Retinal pigment epithelial cell (primary cell): ENCODE results near the gene NT5DC2.

Experiments used
- DNase-seq: peaks from one replicate; pipeline ENCODE4 v3.0.0-alpha.2; 2010; ENCODE audit warnings: low read depth
- H3K4me3 ChIP-seq: 2 replicates; pipeline ENCODE4 v1.5.1; 2011; ENCODE audit warnings: mild to moderate bottlenecking, low read length, control low read depth, moderate library complexity
- TF ChIP-seq, protein P1 (sequence below): conservative IDR thresholded peaks from 2 replicates; pipeline ENCODE4 v1.5.1; 2011; ENCODE audit warnings: low read depth, low read length, control low read depth, inconsistent platforms

The NT5DC2 gene

DNA sequence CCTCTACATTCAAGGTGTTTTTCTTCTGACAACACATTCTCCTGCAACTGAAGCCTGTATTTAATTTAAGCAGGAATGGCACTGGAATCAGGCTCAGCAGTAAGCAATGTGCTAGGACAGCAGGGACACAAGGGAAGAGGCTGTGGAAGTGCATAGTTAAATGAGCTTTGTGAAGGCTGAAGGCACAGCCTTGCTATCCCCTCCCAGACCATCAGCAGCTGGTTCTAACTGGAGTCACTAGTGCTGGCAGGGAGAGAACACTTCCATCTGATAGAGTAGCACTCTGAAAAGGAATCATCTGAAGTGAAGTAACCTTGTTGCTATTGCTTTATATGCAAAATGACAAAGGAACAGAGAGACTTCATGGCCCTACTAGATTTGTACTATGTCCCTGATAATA lies 17.5 kb upstream of the NT5DC2 start:
- H3K4me3 ChIP-seq: no peak overlapping the region
- DNase-seq: no peak
- TF ChIP-seq, protein P1, sequence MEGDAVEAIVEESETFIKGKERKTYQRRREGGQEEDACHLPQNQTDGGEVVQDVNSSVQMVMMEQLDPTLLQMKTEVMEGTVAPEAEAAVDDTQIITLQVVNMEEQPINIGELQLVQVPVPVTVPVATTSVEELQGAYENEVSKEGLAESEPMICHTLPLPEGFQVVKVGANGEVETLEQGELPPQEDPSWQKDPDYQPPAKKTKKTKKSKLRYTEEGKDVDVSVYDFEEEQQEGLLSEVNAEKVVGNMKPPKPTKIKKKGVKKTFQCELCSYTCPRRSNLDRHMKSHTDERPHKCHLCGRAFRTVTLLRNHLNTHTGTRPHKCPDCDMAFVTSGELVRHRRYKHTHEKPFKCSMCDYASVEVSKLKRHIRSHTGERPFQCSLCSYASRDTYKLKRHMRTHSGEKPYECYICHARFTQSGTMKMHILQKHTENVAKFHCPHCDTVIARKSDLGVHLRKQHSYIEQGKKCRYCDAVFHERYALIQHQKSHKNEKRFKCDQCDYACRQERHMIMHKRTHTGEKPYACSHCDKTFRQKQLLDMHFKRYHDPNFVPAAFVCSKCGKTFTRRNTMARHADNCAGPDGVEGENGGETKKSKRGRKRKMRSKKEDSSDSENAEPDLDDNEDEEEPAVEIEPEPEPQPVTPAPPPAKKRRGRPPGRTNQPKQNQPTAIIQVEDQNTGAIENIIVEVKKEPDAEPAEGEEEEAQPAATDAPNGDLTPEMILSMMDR: no peak

DNA sequence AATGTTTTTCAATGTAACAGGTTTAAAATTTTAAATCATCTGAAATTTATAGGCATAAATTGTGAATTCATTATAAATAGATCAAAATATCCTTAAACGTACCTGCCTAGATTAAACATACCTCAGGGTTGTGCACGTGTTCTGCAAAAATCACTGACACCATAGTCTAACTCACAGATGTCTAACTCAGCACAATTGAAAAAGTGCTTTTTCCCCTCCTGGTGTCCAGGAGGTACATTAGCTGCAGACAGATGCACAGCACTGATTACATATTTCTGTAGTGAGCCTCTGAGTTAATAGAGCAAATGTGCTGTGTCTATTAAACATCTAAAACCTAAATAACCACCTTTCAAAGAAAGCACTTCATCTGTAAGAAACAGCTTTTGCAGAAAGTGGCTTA lies 13.5 kb upstream of the NT5DC2 start:
- DNase-seq: no peak
- TF ChIP-seq, protein P1: no peak
- H3K4me3 ChIP-seq: no peak overlapping the region

DNA sequence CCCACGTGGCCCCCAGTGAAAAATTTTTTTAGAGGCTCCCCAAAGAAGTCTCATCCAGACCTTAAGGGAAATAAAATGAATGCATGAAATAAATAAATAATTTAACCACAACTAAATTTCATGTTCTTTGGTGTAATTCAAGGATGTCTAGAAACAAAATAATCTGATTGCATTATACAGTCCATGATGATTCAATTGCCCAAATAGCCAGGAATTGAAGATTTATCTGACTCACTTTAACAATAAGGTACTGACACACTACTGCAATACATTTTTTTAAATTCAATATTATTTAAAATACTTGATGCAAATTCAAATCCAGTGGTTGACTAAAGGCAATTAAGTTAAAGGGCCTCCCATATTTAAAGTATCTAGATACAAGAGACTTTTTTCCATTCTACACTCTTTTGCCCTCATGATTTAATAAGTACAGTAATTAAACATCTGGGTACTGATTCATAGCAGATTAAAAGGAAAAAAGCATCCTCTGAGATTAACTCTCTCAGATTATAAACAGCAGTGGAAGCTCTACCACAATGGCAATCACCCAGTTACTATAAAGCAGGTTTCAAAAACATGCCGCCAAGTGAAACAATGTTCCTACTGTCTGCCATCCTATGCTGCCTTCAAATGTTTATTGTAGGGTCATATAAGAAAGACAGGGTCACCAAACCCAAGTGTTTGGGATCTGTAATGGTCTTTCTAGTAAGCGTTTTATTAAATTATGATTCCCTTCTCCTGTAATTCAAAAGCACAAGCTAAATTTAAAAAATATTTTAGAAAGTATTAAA lies 12.6 kb upstream of the NT5DC2 start:
- TF ChIP-seq, protein P1: no peak
- DNase-seq: no peak
- no peak overlapping the region for H3K4me3 ChIP-seq

DNA sequence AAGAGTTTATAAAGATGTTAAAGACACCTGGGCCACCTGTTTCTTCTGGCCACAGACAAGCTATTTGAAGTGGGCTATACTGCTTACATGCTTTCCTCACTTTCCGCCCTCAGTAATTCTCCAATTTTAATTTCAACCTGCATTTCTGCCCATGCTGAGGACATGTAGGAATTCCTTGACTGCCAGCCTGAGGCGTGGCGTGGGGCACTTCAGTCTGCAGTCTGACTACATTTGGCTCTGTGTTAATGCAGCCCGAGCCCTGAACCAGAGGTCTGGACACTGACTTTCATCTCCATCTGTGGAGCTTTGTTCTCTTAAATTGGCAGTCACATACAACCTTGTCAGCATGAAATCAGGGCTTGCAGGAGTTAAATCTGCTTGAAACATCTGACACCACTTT lies 11.3 kb upstream of the NT5DC2 start:
- DNase-seq: no peak
- no peak overlapping the region for H3K4me3 ChIP-seq
- TF ChIP-seq, protein P1: no peak

DNA sequence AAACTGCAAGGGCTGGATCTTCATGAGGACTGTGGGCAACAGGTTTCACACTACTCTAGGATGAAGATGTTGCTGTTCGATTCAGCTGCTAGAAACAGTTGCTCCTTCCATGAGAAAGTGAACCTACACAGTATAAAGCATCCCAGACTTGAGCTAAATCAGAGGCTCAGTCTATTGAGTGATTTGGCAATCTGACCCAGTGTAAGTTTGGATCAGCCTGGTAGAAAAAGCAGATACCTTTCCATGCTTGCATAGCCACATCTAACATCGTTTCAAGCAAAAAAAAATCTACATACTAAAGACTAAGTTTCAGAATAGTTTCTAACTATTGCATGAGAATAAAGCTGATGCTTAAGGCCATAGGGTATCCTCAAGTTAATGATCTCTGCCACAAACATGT lies 7.4 kb upstream of the NT5DC2 start:
- H3K4me3 ChIP-seq: no peak overlapping the region
- TF ChIP-seq, protein P1: no peak
- DNase-seq: no peak

DNA sequence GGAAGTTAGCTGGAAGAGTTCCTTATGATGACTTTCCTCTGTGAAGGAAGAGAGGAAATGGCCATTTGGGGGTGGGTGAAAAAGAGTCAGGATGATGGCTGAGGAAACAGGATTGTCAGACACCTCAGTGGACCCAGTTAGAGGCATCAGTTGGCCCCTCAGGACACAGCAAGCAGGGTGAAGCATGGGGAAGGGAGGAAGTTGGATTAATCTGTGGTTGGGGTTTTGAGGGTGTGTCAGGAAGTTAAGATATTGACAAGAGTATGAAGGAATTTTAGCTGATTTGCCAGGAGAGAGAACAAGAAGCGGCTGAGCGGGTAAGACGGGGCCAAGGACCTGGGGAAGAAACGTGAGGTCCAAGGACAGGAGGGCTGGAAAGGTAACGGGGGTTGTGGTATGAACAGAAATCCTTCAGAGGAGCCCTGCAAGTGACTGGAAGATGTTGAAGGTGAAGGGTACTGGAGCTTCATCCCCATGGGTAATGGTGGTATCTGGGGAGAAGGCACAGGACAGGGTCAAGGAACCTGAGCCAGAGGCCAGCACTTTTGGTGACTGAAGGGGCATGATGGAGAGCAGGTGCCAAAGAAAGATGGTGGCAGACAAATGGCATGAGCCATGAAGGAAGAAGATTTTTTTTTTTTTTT lies 5.5 kb upstream of the NT5DC2 start:
- peak overlapping the region; percentile 13 for H3K4me3 ChIP-seq
- no peak for DNase-seq
- TF ChIP-seq, protein P1: no peak
